Suprapubic skin (tissue), 3 donors: ENCODE data around the gene CCDC40.

Source experiments
- POLR2A ChIP-seq, 2 donors: fragments of 450-650 bp; IDR thresholded peaks; one replicate each; pipeline ENCODE4 v1.6.1; 2017; ENCODE audit warnings: antibody characterized with exemption in 2 of 2, mild to moderate bottlenecking in 2 of 2, moderate library complexity in 2 of 2
- TF ChIP-seq, protein P1 (sequence below), 2 donors: fragments of 200-600 bp in 1 of 2; fragments of 450-650 bp in 1 of 2; sonication (generic) in 1 of 2; IDR thresholded peaks; one replicate each; pipeline ENCODE4 v1.5.1; 2016 to 2019; ENCODE audit warnings: antibody characterized with exemption in 2 of 2, mild to moderate bottlenecking in 1 of 2, moderate library complexity in 1 of 2

DNA sequence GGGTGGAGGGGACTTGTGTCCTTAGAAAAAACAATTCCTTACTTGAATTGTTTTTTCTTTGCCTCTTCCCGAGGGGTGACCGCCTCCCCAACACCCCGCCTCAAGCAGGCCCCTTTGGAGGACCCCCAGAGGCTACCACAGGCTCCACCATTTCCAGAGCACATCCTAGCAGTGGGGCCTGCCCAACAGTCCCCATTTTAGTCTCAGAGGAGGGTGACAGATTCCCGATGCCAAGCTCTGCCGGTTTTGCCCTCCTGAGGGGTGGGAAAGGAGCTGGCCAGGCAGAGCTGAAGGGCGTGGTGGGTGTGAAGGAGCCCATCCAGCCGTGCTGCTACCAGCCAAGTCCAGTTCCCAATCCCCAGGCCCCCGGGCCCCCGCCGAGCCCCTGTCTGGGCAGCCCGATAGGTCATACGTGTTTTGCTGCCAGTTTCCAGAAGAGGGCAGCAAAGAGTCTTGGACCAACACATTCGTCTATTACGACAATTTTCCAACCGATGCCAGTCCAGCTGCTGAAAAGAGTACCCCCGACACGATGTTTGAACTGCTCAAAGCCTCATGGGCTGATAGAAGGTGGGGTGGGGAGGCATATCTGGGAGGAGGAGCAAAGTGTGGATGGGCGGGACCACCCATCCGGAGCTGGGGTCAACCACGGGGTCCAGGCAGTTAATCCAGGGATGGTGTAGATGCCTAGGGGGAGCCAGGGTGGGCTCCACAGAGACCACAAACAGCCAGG lies 46.1 kb downstream of the CCDC40 start:
- TF ChIP-seq, protein P1, sequence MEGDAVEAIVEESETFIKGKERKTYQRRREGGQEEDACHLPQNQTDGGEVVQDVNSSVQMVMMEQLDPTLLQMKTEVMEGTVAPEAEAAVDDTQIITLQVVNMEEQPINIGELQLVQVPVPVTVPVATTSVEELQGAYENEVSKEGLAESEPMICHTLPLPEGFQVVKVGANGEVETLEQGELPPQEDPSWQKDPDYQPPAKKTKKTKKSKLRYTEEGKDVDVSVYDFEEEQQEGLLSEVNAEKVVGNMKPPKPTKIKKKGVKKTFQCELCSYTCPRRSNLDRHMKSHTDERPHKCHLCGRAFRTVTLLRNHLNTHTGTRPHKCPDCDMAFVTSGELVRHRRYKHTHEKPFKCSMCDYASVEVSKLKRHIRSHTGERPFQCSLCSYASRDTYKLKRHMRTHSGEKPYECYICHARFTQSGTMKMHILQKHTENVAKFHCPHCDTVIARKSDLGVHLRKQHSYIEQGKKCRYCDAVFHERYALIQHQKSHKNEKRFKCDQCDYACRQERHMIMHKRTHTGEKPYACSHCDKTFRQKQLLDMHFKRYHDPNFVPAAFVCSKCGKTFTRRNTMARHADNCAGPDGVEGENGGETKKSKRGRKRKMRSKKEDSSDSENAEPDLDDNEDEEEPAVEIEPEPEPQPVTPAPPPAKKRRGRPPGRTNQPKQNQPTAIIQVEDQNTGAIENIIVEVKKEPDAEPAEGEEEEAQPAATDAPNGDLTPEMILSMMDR (IDR thresholded peaks at IDR 0.05) = peak; percentile 59 to 73
- TF ChIP-seq POLR2A (IDR thresholded peaks at IDR 0.05) = no peak
